HepG2 (cell line): ENCODE results near the gene WIPF3. TPM values are rescaled to one million over a fixed set of nuclear protein-coding genes. Genes with fewer than 3 reads are reported as not detected.

Source experiments
- ATAC-seq: fragments of 200-7000 bp; cut with Tn5 transposase; 3 replicates; pipeline ENCODE4 v1.9.1; 2020; ENCODE audit warnings: mild to moderate bottlenecking, moderate library complexity
- BruUV-seq: library from RNA; stranded (reverse); fragments of 400-500 nt; replicated peaks from 2 replicates; lab custom pipeline; 2021; lab: Mats Ljungman, UMichigan
- CTCF ChIA-PET: fragments of 300-600 bp; formaldehyde crosslinking; extraction: SDS; loops from one replicate; lab custom pipeline; 2021; ENCODE audit warnings: low total read pairs, inconsistent platforms, low intra/inter-chr PET ratio; lab: Yijun Ruan, JAX
- POLR2A ChIA-PET: fragments of 350-600 bp; sonication (Branson Sonifier 250); formaldehyde crosslinking; loops from one replicate; lab custom pipeline; 2020; ENCODE audit warnings: antibody characterized with exemption, inconsistent platforms; lab: Yijun Ruan, JAX
- DNase-seq: peaks from one replicate; pipeline ENCODE4 v3.0.0-alpha.2; 2015; ENCODE audit warnings: low spot score
- FAIRE-seq: peaks from 3 replicates; lab custom pipeline; 2011; peaks lifted over from hg19 to GRCh38; lab: Jason Lieb, UNC
- H2AFZ ChIP-seq: one replicate; pipeline ENCODE4 v1.6.1; 2011; ENCODE audit warnings: low read length, inconsistent platforms
- H3K27ac ChIP-seq: fragments of 300-600 bp; 3 replicates; pipeline ENCODE4 v1.8.0; 2011; ENCODE audit warnings: mixed run types, mild to moderate bottlenecking, mixed read lengths, low read length, inconsistent platforms; ENCODE audit not compliant: insufficient read depth; ENCODE audit errors: extremely low read length
- H3K27me3 ChIP-seq, 2 experiments: fragments of 200-600 bp in 1 of 2; 2 replicates in 1 of 2; 3 replicates in 1 of 2; pipeline versions ENCODE4 v1.6.0 to v1.8.0; 2011; ENCODE audit warnings: low read length in 2 of 2, mild to moderate bottlenecking in 2 of 2, moderate library complexity in 2 of 2, inconsistent platforms in 1 of 2; ENCODE audit not compliant: insufficient read depth in 2 of 2, control insufficient read depth in 1 of 2
- H3K36me3 ChIP-seq, 2 experiments: fragments of 200-600 bp in 1 of 2; replicated peaks in 1 of 2; 2 replicates in 1 of 2; 3 replicates in 1 of 2; pipeline versions ENCODE4 v1.5.1 to v1.8.0; 2011; ENCODE audit warnings: low read length in 2 of 2, inconsistent platforms in 1 of 2; ENCODE audit not compliant: insufficient read depth in 2 of 2, control insufficient read depth in 1 of 2
- H3K4me1 ChIP-seq: 2 replicates; pipeline ENCODE4 v1.5.1; 2012; ENCODE audit warnings: low read length, inconsistent platforms; ENCODE audit not compliant: insufficient read depth
- H3K4me2 ChIP-seq: 2 replicates; pipeline ENCODE4 v1.6.0; 2011; ENCODE audit warnings: low read depth, low read length, inconsistent platforms
- H3K4me3 ChIP-seq, 3 experiments: fragments of 200-600 bp in 1 of 3; sonication (generic), shearing (Covaris generic) in 1 of 3; replicated peaks in 1 of 3; 2 replicates each; pipeline ENCODE4 v1.5.1; 2011 to 2016; ENCODE audit warnings: low read length in 3 of 3, inconsistent platforms in 2 of 3, low read depth in 2 of 3, mild to moderate bottlenecking in 2 of 3, control low read depth in 1 of 3, mixed read lengths in 1 of 3; ENCODE audit not compliant: insufficient read depth in 1 of 3
- H3K79me2 ChIP-seq: one replicate; pipeline ENCODE4 v1.6.1; 2011; ENCODE audit warnings: low read length, inconsistent platforms; ENCODE audit not compliant: insufficient read depth
- H3K9ac ChIP-seq: 2 replicates; pipeline ENCODE4 v1.6.0; 2011; ENCODE audit warnings: mild to moderate bottlenecking, low read depth, low read length, inconsistent platforms; ENCODE audit not compliant: insufficient read depth
- H3K9me3 ChIP-seq: 2 replicates; pipeline ENCODE4 v1.5.1; 2012; ENCODE audit warnings: mild to moderate bottlenecking, low read length
- H4K20me1 ChIP-seq: 2 replicates; pipeline ENCODE4 v1.6.0; 2011; ENCODE audit warnings: inconsistent platforms, mild to moderate bottlenecking, low read length, moderate library complexity; ENCODE audit not compliant: insufficient read depth
- HNRNPUL1 ChIP-seq: fragments of 200-400 bp; formaldehyde crosslinking; IDR thresholded peaks from 2 replicates; pipeline ENCODE4 v1.6.1; 2017; ENCODE audit warnings: low read depth, mild to moderate bottlenecking, low read length, moderate library complexity
- RXRA ChIP-seq: sonication (generic); formaldehyde crosslinking; IDR thresholded peaks from 2 replicates; pipeline ENCODE4 v1.5.1; 2020; ENCODE audit warnings: missing genetic modification reagents
- SETDB1 ChIP-seq: sonication (generic); formaldehyde crosslinking; IDR thresholded peaks from 2 replicates; pipeline ENCODE4 v1.5.1; 2020; ENCODE audit warnings: missing genetic modification reagents, mild to moderate bottlenecking, borderline replicate concordance
- ZMYM2 ChIP-seq: sonication (generic); formaldehyde crosslinking; IDR thresholded peaks from 2 replicates; pipeline ENCODE4 v1.8.0; 2022; ENCODE audit warnings: mild to moderate bottlenecking, missing genetic modification reagents
- ZNF557 ChIP-seq: sonication (generic); formaldehyde crosslinking; IDR thresholded peaks from 2 replicates; pipeline ENCODE4 v1.4.0; 2020; ENCODE audit warnings: missing genetic modification reagents
- WGBS: methylation state at CpG from one replicate; pipeline ENCODE4 v1.1.6; 2017; ENCODE audit warnings: low lambda C conversion rate; 5-methylcytosine and 5-hydroxymethylcytosine counted together
- in situ Hi-C: cut with HindIII; loops from 2 replicates; pipeline ENCODE4 v1.10.0; 2017; ENCODE audit warnings: low pct_unique_long_range_greater_than_20kb; ENCODE audit not compliant: extremely low pct_ligation_motif_present
- intact Hi-C: fragments of 100-400 bp; cut with micrococcal nuclease; formaldehyde crosslinking; loops from one replicate; pipeline ENCODE4 v1.10.0; 2022; ENCODE audit not compliant: unreplicated experiment
- polyA plus RNA-seq, 8 experiments: library from polyadenylated mRNA; depleted of rRNA in 3 of 8; stranded (reverse) in 7 of 8; unstranded in 1 of 8; fragments of >200 nt; fragmentation: Illumina TruSeq in 4 of 8; extraction: Trizol in 4 of 8; gene quantifications; 2 replicates each; pipeline versions ENCODE4 v1.2.1 to v1.2.3, GENCODE V29; 2011 to 2016; ENCODE audit warnings: low read depth in 4 of 8, missing spikeins in 1 of 8, mixed read lengths in 1 of 8; ENCODE audit not compliant: insufficient read depth in 1 of 8
- total RNA-seq, 5 experiments: library from RNA; depleted of rRNA; stranded (reverse); fragments of >200 nt; fragmentation: Illumina TruSeq; extraction: Trizol; gene quantifications; 2 replicates each; pipeline ENCODE4 v1.2.3, GENCODE V29; 2016; ENCODE audit warnings: low read depth in 1 of 5
- TF ChIP-seq, protein P1 (sequence below): sonication (generic); formaldehyde crosslinking; IDR thresholded peaks from 2 replicates; pipeline ENCODE4 v1.4.0; 2020; ENCODE audit warnings: missing genetic modification reagents

Gene WIPF3
- total and polyA plus RNA-seq, 2 of the 13 experiments (the other 11 are each of a cell fraction or from before 2014, with no cell fraction given): 0.03 TPM; not detected in 1

DNA sequence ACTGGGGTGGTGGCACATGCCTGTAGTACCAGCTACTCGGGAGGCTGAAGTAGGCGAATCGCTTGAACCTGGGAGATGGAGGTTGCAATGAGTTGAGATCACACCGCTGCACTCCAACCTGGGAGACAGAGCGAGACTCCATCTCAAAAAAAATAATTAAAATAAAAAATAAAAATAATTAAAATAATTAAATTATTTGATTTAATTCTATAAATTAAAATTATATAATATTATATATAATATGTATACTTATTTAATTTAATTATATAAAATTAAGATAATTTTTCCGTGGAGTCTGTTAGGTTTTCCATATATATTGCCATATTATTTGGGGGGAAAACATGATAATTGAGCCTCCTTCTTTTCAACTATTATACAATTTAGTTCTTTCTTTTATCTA, 12.0 kb downstream of the WIPF3 start:
- no peak for ATAC-seq
- Histone ChIP-seq H3K4me2 (no peak overlapping the region), H3K27ac (no peak overlapping the region), H3K79me2 (no peaks in the 10 kb centered on the region), H3K36me3 (no peaks in the 10 kb centered on the region), H3K4me3 (no peak overlapping the region), H2AFZ (no peak overlapping the region), H4K20me1 (no peaks in the 10 kb centered on the region), H3K4me1 (no peaks in the 10 kb centered on the region), H3K9ac (no peak overlapping the region), H3K27me3 (peaks cover 0 to 14% of the 10 kb centered on the region in 2 experiments; a peak in 3 of 5 replicates), H3K9me3 (no peaks in the 10 kb centered on the region)
- in situ Hi-C loops: no loop called here
- TF ChIP-seq ZNF557 (CRISPR knock-in tag): no peak
- TF ChIP-seq, protein P1, sequence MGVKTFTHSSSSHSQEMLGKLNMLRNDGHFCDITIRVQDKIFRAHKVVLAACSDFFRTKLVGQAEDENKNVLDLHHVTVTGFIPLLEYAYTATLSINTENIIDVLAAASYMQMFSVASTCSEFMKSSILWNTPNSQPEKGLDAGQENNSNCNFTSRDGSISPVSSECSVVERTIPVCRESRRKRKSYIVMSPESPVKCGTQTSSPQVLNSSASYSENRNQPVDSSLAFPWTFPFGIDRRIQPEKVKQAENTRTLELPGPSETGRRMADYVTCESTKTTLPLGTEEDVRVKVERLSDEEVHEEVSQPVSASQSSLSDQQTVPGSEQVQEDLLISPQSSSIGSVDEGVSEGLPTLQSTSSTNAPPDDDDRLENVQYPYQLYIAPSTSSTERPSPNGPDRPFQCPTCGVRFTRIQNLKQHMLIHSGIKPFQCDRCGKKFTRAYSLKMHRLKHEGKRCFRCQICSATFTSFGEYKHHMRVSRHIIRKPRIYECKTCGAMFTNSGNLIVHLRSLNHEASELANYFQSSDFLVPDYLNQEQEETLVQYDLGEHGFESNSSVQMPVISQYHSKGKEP (CRISPR knock-in tag): no peak
- no peak for TF ChIP-seq ZMYM2 (CRISPR knock-in tag)
- intact Hi-C loops: no loop called here
- POLR2A ChIA-PET: no interaction called here
- CTCF ChIA-PET: no interaction called here
- 37% methylated on average over 6 of the region's 6 CpGs for WGBS
- no TSS peak for BruUV-seq
- no peak for FAIRE-seq
- DNase-seq: no peak

DNA sequence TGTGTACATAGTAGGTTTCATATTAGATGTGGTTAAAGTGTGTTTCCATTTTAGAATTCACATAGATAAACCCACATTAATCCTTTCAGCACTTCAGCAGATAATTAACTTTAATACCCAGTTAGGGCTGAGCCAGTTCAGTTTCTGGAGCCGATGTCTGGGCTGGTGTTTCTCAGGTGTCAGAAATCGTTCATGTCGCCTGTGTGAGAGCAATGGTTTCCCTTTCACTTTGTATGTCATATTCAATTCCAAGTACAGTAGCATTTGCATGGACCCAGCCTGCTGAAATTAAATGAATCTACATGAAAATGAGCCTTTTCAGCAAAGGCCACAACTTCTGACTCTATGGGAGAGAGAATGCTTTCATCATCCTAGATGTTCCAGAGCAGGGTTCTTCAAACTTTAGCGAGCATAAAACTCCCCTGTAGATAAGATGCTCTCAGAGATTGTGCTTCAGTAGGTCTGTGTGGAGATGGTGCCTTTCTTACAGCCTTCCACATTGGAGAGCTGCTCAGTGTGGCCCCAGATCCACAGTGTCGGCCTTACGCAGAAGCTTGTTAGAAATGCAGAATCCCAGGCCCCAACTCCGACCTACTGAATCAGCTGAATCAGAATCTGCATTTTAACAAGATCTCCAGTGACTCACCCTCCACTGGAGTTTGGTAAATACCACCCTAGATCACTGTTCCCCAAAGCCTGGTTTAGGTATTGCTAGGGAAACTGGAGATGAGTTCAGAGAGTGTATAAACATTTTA, 19.6 kb downstream of the WIPF3 start:
- in situ Hi-C loops (no loop called here), intact Hi-C loops (no loop called here)
- BruUV-seq: no TSS peak
- no peak overlapping the region for H2AFZ ChIP-seq
- H3K4me2 ChIP-seq: no peak overlapping the region
- POLR2A ChIA-PET: no interaction called here
- no peaks in the 10 kb centered on the region for H3K79me2 ChIP-seq
- H3K9me3 ChIP-seq: no peaks in the 10 kb centered on the region
- 41% methylated on average over 6 of the region's 7 CpGs for WGBS
- no peaks in the 10 kb centered on the region for H3K36me3 ChIP-seq
- TF ChIP-seq RXRA (CRISPR knock-in tag) (no peak), HNRNPUL1 (no peak), SETDB1 (CRISPR knock-in tag) (no peak)
- TF ChIP-seq, all 625 proteins: peak for 0
- DNase-seq (no peak), ATAC-seq (no peak), FAIRE-seq (no peak)
- Histone ChIP-seq H4K20me1 (no peaks in the 10 kb centered on the region), H3K9ac (no peak overlapping the region), H3K4me3 (no peak overlapping the region), H3K27ac (no peak overlapping the region), H3K4me1 (no peaks in the 10 kb centered on the region), H3K27me3 (peaks cover 3 to 44% of the 10 kb centered on the region in 2 experiments; a peak in 4 of 5 replicates)
- CTCF ChIA-PET: no interaction called here
